IPS-20b (cell line): ENCODE data around the gene MNT.

Source experiments
- H3K27ac ChIP-seq: one replicate; pipeline ENCODE4 v1.5.1; 2013; ENCODE audit warnings: low read length
- H3K27me3 ChIP-seq: 2 replicates; pipeline ENCODE4 v1.6.1; 2013; ENCODE audit warnings: mild to moderate bottlenecking, low read length, inconsistent platforms; ENCODE audit not compliant: insufficient read depth
- H3K36me3 ChIP-seq: 2 replicates; pipeline ENCODE4 v1.6.1; 2013; ENCODE audit warnings: low read depth, mild to moderate bottlenecking, inconsistent platforms, low read length, moderate library complexity; ENCODE audit not compliant: insufficient read depth
- H3K4me1 ChIP-seq: 2 replicates; pipeline ENCODE4 v1.6.1; 2013; ENCODE audit warnings: mild to moderate bottlenecking, control low read depth, inconsistent platforms, low read length, moderate library complexity; ENCODE audit not compliant: insufficient read depth
- H3K4me3 ChIP-seq: 2 replicates; pipeline ENCODE4 v1.5.1; 2013; ENCODE audit warnings: mild to moderate bottlenecking, low read length, inconsistent platforms
- H3K9ac ChIP-seq: 2 replicates; pipeline ENCODE4 v1.6.1; 2013; ENCODE audit warnings: low read depth, mild to moderate bottlenecking, inconsistent platforms, low read length, moderate library complexity
- H3K9me3 ChIP-seq: 2 replicates; pipeline ENCODE4 v1.6.1; 2013; ENCODE audit warnings: mild to moderate bottlenecking, low read depth, low read length, inconsistent platforms; ENCODE audit not compliant: insufficient read depth

The MNT gene

GRCh38 chr17:2435862-2436261 lies 35.0 kb upstream of the MNT start:
- Histone ChIP-seq H3K9ac (peak overlapping the region; percentile 65; the same call in 1 of the 2 replicates), H3K27ac (peak overlapping the region; percentile 60), H3K27me3 (no peaks in the 10 kb centered on the region), H3K36me3 (peaks cover 60% of the 10 kb centered on the region), H3K9me3 (no peaks in the 10 kb centered on the region), H3K4me1 (peaks cover 26% of the 10 kb centered on the region; the same call in 1 of the 2 replicates), H3K4me3 (peak overlapping the region; percentile 7; the same call in 1 of the 2 replicates)

DNA sequence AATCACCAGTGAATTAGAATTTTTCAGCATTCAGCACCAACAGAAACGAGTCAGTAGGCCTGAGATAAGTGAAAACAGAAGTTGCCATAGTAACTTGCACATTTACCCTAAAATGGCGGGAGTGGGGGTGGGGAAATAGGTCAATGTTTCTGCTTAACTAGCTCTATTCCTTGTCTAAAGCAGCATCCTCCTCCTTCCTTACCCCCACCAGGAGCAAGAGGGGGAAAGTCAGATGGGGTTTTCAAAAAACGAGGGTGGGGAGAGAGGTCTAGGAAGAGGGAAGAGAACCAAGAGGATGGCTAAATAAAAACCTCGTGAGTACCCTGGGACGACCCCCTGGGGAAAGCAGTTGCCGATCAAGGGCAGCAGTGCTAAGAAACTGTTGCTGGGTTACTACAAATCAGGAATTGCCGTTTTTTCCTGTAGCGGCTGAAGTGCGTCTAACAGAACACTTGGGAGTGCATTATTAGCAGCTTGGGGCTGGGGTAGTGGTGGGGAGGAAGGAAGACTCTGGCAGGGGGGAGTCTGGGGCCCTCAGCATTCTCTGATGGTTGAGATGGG lies 34.4 kb upstream of the MNT start:
- Histone ChIP-seq H3K4me3 (peak overlapping the region; percentile 32; the same call in 1 of the 2 replicates), H3K36me3 (peaks cover 57% of the 10 kb centered on the region), H3K27me3 (no peaks in the 10 kb centered on the region), H3K4me1 (peaks cover 26% of the 10 kb centered on the region; the same call in 1 of the 2 replicates), H3K9me3 (no peaks in the 10 kb centered on the region), H3K27ac (peak overlapping the region; percentile 60), H3K9ac (peak overlapping the region; percentile 65; the same call in 1 of the 2 replicates)

DNA sequence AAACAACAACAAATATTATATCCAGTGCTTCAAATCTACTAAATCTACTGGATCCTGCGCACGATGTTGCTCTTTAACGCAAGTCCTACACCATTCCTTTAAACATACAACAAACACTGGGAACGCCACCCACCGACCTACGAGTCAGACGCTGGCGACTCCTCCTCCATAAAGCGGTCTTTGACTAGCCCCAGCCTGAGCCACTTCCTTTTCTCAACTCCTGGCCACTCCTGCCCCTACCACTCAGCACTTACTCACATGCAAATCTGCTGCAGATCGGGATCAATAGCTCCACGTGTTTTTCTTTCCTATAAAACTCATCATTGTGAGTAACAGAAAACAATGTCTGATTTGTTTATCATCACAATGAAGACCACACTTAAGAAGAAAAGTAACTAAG lies 32.8 kb upstream of the MNT start:
- H3K27ac ChIP-seq = no peak overlapping the region

DNA sequence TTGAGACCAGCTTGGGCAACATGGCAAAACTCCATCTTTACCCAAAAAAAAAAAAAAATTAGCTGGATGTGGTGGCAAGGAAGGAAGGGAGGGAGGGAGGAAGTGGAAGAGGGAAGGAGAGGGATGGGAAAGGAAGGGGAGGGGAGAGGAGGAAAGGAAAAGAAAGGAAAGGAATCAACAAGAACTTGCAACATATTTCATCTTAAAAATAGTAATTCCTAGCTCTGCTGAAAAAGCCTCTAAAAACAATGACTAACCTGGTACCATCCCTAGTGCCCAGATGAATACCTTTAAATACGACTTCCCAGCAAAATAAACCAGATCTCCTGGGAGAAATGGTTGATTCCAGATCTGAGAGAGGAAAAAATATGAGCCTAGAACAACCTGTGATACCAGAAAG lies 27.1 kb upstream of the MNT start:
- no peaks in the 10 kb centered on the region for H3K4me1 ChIP-seq
- no peak overlapping the region for H3K27ac ChIP-seq
- no peak overlapping the region for H3K4me3 ChIP-seq
- no peak overlapping the region for H3K9ac ChIP-seq
- no peaks in the 10 kb centered on the region for H3K27me3 ChIP-seq
- H3K9me3 ChIP-seq = no peaks in the 10 kb centered on the region
- H3K36me3 ChIP-seq = peaks cover 27% of the 10 kb centered on the region

More for the DNA sequence above, 32.8 kb upstream of the MNT start:
- Histone ChIP-seq H3K9me3 (no peaks in the 10 kb centered on the region), H3K27me3 (no peaks in the 10 kb centered on the region), H3K36me3 (peaks cover 43% of the 10 kb centered on the region), H3K4me3 (no peak overlapping the region), H3K4me1 (peaks cover 26% of the 10 kb centered on the region; the same call in 1 of the 2 replicates), H3K9ac (no peak overlapping the region)

DNA sequence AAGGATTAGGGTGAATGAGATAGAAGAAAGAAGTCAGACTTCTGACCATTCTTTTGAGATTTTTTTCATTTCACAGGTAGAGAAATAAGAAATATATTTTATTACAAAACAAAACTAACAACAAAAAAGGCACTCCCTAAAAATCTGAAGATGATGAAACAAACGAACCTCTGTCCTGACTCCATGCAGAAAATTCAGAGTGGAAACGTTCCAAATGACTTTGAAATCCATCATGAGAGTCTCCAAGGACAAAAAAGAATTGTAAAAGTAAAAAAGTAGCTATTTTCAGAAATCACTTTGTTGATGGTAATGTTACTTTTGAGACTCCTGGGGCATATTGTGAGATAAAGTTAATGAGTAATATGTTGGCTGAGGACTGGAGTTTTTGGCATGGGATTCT lies 26.4 kb upstream of the MNT start:
- H3K27me3 ChIP-seq = no peaks in the 10 kb centered on the region
- no peaks in the 10 kb centered on the region for H3K4me1 ChIP-seq
- peaks cover 25% of the 10 kb centered on the region for H3K36me3 ChIP-seq
- no peak overlapping the region for H3K9ac ChIP-seq
- no peak overlapping the region for H3K4me3 ChIP-seq
- no peaks in the 10 kb centered on the region for H3K9me3 ChIP-seq
- H3K27ac ChIP-seq = no peak overlapping the region

DNA sequence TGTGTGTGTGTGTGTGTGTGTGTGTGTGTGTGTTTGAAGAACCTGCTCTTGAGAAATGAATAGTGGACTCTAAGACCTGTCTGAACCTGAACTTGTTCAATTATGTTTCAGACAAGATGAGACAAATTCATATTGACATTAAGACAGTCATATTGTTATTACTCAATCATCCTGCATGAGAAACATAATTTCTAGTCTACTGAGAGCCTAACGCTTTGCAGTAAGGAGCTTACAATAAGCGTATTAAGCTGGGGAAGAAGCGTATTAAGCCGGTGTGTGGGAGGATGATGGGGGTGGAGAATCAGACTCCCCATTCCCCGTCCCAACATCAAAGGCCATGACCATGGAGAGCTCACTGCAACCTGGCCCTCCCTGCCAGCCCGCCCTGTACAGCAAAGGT lies 22.4 kb upstream of the MNT start:
- H3K27ac ChIP-seq = no peak overlapping the region
- H3K4me1 ChIP-seq = no peaks in the 10 kb centered on the region
- no peak overlapping the region for H3K9ac ChIP-seq
- no peak overlapping the region for H3K4me3 ChIP-seq
- H3K27me3 ChIP-seq = no peaks in the 10 kb centered on the region
- peaks cover 48% of the 10 kb centered on the region for H3K36me3 ChIP-seq
- no peaks in the 10 kb centered on the region for H3K9me3 ChIP-seq

DNA sequence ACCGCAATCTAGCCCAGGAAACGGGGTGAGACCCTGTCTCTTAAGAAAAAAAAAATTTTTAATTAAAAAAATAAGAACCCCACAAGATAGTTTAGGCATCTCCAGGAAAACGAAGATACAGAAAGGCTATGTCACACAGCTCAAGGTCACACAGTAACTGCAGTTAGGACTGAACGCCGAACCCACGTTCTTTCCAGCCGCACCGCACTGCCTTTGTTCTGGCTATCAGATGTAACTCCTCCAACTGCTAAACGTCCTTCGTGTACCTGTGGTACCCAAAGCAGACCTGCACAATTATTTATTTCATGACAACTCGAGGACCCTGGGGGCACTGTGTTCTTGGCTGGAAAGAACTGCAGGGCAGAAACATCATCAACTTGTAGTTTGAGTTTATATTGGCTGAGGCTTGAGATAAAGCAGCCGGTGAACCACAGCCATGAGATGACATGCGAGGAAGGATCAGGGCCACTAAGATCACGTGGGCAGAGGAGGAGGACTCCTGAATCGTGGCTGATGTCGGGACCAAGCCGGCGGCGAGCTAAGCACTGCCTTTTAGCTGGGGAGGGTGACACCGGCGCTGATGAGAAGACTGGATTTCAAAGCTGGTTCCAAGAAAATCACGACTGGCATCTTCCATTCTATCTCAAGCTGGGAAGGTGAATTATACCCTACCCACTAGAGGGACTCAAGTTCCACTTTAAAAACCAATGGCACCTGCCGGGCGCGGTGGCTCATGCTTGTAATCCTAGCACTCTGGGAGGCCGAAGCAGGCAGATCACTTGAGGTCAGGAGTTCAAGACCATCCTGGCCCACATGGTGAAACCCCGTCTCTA lies 20.7 kb upstream of the MNT start:
- Histone ChIP-seq H3K4me3 (no peak overlapping the region), H3K4me1 (no peaks in the 10 kb centered on the region), H3K27me3 (no peaks in the 10 kb centered on the region), H3K9ac (no peak overlapping the region), H3K27ac (no peak overlapping the region), H3K9me3 (no peaks in the 10 kb centered on the region), H3K36me3 (peaks cover 57% of the 10 kb centered on the region)

- Histone ChIP-seq H3K27me3 (no peaks in the 10 kb centered on the region), H3K27ac (no peak overlapping the region), H3K9me3 (no peaks in the 10 kb centered on the region), H3K4me3 (no peak overlapping the region), H3K9ac (no peak overlapping the region), H3K36me3 (peaks cover 49% of the 10 kb centered on the region), H3K4me1 (no peaks in the 10 kb centered on the region)
Observed at GRCh38 chr17:2420176-2420575, 19.3 kb upstream of the MNT start.

DNA sequence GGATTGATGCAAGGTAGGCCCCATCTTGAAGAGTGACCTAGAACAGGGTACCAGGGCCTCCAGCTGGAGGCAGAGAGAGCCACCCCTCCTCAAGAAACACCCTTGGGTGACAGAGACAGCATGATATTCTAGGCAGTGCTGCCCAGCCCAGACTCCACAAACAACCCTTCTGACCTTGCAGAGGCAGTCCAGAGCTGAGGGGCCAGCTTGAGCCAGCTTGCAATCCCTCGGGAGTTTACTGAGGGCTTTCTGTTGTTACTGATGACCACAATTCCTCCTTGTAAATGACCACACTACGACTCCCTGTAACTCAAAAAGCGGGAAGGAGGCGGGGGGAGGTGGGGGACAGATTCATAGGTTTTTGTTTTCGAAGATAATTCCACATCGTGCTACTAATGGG lies 18.6 kb upstream of the MNT start:
- Histone ChIP-seq H3K36me3 (peaks cover 53% of the 10 kb centered on the region), H3K27me3 (no peaks in the 10 kb centered on the region), H3K27ac (no peak overlapping the region), H3K9ac (no peak overlapping the region), H3K9me3 (no peaks in the 10 kb centered on the region), H3K4me3 (no peak overlapping the region), H3K4me1 (no peaks in the 10 kb centered on the region)

- no peaks in the 10 kb centered on the region for H3K9me3 ChIP-seq
- H3K9ac ChIP-seq = no peak overlapping the region
- no peak overlapping the region for H3K4me3 ChIP-seq
- H3K27me3 ChIP-seq = no peaks in the 10 kb centered on the region
- H3K36me3 ChIP-seq = peaks cover 62% of the 10 kb centered on the region
- no peaks in the 10 kb centered on the region for H3K4me1 ChIP-seq
- H3K27ac ChIP-seq = no peak overlapping the region
Observed at GRCh38 chr17:2418572-2418971, 17.7 kb upstream of the MNT start.

DNA sequence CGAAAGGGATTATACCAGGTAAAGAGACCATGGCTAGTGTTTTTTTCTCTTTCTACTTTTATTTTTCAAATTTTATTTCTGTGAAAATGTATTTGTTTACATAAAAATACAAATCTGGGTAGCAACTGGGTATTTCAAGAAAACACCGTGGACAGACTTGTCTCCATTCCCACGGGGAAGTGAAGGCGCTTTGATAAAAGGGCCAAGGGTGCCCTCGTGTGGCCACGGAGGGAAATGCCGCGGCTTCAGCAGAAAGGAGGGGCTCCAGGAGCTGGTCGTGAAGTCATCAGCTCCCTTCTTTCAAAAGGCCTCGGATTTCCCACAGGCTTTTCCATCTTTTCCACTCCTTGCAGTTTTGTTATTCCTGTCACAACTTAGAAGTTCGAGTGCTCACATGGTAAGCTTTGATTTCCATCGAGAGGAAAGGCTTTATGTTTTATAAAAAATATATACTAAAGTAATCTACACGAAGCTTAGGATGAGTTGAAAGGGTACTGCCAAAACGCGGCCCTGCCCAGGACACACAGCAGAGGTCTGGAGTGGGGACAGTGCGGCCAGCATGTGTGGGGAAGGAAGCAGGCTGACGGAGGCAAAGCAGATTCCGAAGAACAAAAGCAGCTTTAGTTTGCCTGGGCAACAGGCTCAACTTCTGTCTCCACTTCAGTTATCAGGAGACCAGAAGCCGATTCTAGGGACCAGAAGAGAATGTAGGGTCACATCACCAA lies 15.3 kb upstream of the MNT start:
- no peak overlapping the region for H3K4me3 ChIP-seq
- H3K9ac ChIP-seq = no peak overlapping the region
- no peaks in the 10 kb centered on the region for H3K27me3 ChIP-seq
- H3K4me1 ChIP-seq = no peaks in the 10 kb centered on the region; the same call in 1 of the 2 replicates
- peaks cover 55% of the 10 kb centered on the region for H3K36me3 ChIP-seq
- H3K27ac ChIP-seq = no peak overlapping the region
- H3K9me3 ChIP-seq = no peaks in the 10 kb centered on the region
